ENCODE data around the gene KCNH1.

The KCNH1 gene

DNA sequence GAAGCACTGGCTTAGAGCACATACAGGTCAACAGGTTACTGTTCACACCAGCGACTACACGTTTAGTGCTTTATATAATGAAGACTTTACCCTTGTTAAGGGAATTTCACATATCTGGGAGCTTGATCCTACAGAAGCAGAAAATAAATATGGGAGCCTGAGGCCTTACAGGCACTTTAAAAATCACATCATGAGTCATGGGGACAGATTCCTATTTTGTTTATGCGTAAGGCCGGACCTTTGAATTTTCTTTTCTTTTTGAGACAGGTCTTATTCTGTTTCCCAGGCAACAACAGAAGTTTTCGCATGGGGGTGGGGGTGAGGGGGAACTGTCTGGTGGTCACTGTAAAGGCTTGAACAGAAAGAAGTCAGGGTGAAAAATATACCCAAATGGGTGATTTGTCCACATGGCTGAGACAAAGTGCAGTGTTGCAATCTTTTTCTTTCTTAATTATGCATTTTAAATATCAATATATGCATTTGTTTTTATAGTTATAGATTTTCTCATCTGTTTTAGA is 276.7 kb downstream of the KCNH1 start:
- DNase-seq (ENCODE audit: low read depth), result no peak

DNA sequence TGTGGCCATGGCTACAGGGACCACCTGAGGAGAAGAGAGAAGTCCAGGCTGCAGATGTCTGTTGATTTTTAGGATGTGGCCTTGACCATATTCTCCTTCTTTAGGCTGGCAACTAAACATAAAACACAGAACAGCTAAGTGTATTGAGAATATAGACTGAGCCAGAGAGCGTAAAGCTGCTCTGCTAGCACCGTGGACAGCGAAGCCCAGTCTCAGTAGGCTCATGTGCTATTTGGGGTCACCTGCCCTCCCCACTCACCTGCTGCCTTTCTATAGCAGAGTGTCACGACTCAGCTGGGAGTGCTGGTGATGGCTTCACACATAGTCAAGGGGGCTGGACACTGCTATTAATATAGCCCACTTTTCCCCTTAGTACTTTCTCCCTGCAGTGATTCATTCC is 278.5 kb downstream of the KCNH1 start:
- no peak for DNase-seq (ENCODE audit: low read depth)

DNA sequence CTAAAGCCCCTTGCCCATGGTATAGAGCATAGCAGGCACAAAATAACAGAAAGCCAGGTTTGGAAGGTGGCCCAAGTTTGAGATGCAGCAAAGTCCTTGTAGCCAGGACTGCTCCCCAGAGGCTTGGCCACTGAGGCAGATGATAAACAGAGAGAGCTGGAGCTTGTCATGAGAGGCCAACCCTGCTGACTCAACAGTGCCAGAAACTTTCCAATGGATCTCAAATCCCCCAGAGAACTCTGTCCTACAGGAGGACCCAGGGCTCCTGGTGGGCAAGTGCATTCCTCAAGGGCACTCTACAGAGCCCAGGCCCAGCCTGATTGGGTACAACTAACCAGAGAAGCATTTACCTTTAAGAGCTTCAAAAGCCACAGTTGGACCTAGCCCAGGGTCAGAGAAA is 280.7 kb downstream of the KCNH1 start:
- DNase-seq (ENCODE audit: low read depth), result no peak

DNA sequence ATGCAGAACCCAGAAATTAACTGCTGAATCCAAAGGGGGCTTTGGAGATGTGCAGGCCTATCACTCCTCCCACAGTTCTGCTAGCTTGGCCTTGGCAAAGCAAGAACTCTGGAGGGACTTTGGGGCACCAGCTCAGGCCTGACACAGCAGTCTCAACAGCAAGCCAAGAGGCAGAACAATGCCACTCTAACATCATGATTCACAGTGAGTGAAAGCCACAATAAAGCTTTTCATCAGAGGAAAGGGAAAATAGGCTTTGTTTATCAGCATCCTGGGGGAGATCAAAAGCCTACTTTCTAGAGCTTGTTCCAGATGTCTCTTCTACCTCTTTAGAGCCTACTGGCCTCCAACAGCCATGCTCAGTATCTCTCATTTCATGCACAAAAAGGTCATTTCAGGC is 283.4 kb downstream of the KCNH1 start:
- no peak for DNase-seq (ENCODE audit: low read depth)

DNA sequence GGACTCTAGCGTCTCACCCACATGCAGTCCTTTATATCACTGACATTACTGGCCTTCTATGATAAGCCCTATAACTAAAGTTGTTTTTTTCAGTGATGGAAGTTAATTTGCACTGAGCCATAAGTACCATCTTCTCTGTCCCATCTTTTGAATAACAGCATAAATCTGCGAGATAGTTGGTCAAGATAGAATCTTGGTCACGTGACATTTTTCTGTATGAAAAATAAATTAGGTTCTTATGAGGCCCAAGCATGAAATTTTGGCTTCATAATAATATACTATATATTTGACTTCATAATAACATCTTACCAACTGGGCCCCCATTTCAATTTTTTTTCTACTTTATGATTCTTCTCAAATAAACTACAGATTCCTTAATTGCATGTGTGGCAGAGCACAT is 285.5 kb downstream of the KCNH1 start:
- DNase-seq (ENCODE audit: low read depth), result no peak

DNA sequence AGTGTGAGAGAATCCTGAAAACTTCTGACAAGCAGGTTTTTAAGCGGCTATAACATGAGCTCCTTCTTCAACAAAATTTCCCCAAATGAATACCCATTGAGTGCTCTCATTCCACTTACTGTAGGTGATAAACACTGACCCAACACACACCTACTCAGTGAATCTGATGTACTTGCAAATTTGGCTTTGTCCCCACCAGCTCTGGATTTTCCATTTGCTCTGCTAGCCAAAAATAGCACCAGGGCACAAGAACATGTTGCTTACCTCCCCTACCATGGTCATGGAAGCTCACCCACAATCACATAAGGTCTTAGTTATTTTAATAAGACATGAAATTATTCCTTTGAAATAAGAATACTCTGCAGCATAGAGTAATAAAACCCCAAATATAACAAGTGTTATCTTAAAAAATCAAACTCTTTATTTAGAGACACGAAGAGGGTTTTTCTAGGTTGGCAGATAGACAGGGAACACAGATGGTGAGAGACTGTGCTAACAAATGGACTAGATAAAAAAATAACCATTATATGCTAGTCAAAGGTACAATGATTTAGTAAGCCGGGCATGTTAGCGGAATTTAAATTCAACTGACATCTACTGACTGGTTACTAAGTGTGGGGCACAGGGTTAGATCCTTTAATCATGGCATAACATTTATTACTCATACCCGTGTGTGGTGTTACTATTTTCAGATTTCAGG is 291.9 kb downstream of the KCNH1 start:
- DNase-seq (ENCODE audit: low read depth), result no peak

DNA sequence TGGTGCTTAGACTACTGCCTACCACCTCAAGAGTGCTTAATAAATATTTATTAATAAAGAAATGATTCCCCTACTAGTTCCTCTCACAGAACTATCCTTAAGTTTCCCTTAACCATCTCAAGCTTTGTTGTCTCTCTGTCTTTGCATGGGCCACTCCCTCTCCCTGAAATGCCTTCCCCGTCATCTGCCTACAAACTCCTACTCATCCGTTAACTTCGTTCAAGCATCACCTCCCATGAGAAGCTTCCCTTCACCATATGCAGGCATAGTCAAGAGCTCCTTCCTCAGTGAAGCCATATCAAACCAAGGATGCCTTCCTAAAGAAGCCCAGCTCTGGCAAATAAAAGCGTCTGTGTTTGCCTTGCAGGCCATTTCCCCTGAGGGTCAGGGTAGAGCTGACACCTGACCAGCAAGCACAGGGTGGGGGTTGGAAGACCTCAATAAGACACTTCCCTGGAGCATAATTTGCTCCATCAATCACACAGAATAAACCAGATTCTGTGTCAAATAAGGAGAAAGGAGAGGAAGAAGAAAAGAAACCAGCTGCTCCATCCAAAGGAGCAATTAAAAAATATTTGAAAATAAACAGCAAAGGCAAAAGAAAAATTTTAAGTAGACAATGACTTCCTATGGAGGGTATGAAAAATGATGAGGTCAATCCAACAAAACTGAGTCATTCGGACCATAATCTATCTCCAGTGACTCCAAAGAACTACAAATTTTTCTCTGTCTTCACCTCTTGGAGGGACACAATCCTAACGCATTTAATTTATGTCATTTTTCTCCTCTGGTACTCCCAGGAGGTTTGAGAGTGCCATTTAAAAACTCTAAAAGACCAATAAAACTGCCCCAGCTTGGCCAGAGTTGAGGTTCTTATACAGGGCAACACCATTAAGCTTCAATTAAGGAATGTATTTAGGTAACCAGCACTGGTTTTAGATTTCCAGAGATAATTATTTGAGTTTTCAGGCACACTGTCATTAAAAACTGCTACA is 303.6 kb downstream of the KCNH1 start:
- no peak for DNase-seq (ENCODE audit: low read depth)

DNA sequence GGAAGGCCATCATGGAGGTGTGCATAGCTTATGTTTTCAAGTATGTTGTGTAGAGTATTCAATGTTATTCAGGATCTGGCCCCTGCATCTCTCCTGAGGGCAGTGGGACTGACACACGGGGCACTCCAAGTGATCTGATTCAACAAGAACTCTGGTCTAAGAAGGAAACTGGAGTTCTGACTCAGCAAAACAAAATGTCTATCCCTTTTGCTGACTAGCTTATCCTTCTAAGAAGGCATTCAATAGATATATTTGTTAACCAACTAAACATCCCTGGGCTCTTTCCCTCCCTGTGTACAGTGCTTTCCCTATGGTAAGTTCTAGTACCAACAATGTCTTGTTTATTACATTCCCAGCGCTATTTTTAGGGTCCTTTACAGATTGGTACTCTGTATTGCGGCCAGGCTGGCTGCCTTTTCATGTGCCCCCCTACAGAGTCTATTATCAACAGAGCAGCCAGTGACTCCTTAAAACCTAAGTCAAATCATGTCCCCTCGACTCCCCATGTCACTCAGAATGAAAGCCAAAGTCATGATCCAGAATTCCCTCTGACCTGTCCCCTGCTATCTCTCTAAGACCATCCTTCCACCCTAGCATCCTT is 304.9 kb downstream of the KCNH1 start:
- DNase-seq (ENCODE audit: low read depth), result no peak

DNA sequence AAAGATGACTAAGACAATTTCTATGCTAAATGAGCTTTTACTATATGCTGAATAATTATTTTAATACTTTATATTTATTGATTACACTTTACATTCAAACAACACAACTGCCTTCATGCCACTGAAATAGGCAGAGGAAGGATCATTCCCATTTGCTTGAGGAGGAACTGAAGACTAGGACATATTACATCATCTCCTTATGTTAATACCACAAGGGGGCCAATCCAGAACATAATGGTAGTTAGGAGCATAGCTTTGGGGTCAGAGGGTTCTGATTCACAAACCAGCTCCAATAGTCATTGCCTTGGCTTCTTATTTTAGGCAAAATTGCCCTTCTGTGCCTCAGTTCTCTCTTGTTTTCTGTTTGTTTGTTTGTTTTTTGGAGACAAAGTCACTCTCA is 306.5 kb downstream of the KCNH1 start:
- DNase-seq (ENCODE audit: low read depth), result no peak

DNA sequence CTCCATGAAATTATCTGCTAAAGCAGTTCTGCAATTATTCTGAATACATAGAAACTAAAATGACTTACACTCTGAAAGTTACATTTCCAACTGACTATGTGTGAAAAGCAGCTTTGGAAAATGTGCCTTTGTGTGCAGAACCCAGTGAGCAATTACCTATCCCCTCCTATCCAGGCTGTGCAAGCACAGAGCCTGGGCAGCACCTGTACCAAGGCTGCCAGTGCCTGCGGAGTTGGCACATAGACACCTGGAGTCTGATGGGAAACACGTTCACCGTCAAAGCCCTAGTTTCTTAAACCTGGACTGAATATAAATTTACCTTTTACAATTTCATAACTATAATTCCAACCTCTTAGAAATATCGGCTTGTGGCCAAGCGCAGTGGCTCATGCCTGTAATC is 307.3 kb downstream of the KCNH1 start:
- no peak for DNase-seq (ENCODE audit: low read depth)

DNA sequence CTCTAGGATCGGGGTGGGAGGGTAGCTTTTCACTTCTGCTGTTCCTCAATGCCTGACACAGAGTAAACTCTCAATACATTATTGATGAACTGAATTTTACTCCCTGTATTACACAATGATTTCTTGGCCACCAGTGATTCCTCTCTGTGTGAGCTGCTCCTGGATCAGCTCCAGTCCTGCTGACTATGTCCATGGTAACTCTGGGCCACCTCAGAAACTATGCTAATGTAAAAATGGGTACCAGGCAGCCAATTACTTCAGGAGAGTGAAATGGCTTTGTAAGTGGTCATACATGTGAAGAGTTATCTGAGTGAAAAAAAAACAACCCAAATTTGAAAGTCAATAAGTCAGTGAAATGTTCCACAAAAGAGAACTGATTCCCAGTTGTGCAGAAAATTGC is 311.0 kb downstream of the KCNH1 start:
- DNase-seq (ENCODE audit: low read depth), result no peak

DNA sequence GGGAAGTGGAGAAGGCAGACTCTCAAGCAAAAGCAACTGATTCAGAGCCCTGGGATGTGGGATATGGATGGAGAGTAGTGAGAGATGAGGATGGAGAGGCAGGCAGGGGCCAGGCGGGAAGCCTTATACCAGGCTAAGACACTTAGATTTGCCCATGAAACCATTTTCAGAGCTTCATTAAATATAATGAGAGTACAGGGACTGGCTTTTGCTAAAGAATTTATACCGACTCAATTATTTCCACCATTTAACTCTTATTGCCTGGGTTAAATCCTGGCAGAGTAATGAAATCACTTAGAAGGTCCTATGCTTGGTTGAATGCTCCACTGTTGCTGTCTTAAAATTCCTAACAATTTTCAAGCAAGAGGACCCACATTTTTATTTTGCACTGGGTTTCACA is 311.7 kb downstream of the KCNH1 start:
- no peak for DNase-seq (ENCODE audit: low read depth)

DNA sequence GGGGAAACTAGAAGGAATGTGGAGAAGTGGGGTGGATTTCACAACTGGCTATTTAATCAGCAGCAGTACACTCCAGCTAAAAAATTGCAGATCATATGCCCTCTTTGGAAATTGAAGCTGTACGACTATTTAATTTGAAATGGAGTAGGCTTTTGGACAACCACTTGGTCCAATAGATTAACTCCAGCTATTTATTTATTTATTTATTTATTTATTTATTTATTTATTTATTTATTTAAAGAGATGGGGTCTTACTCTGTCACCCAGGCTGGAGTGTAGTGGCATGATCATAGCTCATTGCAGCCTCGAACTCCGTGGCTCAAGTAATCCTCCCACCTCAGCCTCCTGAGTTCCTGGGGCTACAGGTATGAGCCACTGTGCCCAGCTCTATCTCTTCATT is 312.3 kb downstream of the KCNH1 start:
- no peak for DNase-seq (ENCODE audit: low read depth)

DNA sequence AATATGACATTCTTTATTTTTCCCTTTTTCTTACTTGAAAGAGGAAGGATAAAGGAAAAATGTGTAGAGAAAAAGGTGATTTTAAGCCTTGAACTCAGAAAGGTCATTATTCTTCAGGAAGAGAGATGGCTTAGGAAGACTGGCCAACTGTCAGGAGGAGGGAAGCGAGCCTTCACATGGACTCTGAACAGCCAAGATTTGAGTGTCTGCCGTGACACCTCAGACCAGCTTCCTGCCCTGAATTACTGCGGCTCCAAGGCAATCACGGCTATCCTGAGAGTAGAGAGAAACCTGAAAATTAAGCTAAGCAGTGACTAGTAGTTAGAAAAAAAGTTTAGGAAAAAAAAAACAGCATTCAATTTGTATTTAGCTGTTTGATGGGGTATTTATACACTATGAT is 314.7 kb downstream of the KCNH1 start:
- no peak for DNase-seq (ENCODE audit: low read depth)

DNA sequence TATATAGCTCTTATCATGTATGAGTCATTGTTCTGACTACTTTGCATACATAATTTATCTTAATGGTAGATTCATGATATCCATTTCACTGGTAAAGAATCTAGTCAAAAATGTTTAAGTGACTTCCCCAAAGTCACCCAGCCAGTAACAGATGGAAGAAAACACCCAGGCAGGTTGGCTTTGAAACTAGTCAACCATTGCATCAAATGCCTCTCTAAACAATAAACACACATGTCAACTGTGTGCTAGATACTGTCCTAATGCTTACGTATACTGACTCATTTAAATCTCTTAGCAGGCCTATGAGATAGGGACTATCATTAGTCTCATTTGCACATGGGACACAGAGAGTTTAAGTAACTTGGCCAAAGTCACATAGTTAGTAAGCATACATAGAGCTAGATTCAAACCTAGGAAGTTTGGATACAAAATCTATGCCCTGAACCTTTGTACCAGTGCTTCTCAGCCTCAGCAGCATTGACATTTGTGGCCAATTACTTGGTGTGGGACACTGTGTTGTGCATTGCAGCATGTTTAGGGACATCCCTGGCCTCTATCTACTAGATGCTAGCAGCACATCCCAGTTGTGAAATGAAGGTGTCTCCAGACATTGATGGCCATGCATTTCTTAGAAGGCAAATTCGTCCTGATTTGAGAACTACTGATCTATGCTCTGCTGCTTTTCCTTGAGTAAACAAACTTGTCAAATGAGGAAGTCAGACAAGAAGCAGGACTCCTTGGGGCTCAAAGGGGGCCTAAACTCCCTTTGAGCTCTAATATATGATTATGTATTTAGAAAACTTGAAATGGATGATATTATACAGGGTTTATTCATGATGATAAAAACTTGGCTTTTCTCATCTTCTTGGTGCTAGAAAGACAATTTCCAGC is 316.3 kb downstream of the KCNH1 start:
- DNase-seq (ENCODE audit: low read depth), result no peak

DNA sequence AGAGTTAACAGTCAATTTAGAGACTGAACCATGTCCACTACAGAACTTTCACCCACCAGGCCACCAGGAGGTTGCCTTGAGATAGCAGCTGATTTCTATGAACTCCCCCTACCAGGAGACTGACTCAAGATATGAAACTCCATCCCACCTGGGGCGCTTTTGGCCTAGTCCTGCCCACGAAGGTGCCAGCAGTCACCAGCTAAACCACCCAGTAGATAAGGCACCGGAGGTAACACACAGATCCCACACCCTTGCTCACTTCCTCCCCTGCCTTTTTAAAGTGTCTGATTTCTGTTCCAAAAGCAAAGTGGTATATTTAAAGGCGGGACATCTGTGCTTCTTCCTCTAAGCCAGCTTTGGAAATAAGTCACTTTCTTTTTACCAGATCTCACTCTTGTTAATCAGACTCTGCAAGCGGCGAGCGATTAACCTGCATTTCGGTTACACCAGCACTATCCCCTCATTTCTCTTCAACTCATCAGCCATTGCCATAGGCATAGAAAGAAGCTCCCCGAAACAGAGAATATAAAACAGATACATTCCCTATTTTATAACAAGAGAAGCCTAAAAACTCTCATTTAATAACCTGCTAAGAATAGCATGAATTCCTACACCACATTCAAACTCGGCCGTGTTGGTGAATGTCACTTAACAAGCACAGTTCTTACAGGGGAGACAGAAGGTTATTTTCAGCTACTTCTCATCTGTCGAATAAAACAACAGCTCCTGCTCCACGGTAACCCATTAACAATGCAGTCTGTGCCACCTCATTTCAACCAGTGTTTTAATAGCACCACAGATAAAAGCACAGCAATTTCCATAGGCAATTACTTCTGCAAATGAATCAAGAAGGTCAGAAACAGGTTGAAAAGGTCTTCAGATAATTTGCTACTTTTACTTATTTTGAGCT is 318.1 kb downstream of the KCNH1 start:
- no peak for DNase-seq (ENCODE audit: low read depth)

DNA sequence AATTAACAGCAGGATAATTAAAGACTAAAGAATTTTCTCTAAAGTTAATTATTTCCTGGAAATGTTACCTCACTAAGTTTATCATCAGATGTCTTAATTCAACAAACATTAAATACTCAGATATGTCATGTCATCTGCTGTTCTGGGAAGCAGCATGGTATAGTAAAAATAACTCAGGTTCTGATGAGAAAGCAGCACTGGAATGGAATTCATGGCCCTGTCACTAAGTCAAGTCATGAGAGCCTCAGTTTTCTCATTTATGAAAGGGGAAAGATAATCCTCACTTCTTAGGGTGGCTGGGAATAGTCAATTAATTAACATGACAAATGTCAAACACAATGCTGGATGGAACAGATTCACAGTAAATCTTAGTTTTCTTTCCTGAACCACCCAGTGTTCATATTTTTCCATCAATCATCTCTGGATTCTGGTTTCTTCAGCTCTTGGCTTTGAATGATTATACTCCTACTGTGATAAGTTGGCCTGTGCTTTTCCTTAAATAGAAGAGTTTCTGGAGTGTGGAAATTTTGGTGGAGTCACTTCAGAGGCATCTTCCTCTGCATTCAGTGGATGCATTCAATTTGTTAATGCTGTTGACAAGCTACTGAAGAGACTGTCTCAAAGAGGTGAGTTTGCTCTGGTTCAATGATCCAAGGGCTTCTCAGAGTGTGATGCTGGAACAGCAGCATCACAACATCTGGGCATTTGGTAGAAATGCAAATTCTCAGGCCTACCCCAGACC is 319.4 kb downstream of the KCNH1 start:
- DNase-seq (ENCODE audit: low read depth), result no peak

DNA sequence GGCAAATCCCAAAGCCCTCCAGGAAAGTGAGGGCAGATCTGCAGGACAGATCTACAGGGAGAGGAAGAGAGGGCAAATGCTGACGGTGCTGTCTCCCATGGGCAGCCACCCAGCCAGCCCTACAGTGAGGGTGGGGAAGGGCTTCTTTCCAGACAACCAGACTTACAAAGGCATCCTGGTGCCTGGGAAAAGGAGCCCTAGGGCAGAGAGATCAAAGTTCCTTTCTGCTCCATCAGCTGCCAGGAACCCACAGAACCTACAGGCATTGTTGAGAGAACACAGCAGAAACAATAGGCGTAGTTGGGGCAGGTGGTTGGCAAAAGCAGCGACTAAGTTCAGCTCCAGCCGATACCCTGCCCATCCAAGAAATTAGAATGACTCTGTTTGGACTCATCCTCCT is 332.4 kb downstream of the KCNH1 start:
- no peak for DNase-seq (ENCODE audit: low read depth)

DNA sequence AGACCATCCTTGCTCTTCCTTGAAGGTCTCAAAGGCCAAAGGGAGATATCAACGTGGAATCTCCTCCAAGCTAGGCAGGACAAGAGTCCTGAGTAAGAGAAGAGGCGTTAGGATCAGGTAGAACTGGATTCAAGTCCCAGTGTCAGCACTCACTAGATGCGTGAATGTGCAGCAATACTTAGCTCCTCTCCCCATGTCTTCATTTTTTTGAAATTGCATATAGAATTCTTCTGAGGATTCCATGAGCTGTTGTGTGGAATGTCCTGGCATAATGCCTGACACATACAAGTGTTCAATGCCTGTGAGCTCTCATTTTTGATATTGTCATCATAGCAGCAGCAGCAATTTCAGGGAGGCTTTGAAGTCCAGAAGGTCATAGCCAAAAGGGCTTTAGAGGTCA is 333.2 kb downstream of the KCNH1 start:
- no peak for DNase-seq (ENCODE audit: low read depth)

DNA sequence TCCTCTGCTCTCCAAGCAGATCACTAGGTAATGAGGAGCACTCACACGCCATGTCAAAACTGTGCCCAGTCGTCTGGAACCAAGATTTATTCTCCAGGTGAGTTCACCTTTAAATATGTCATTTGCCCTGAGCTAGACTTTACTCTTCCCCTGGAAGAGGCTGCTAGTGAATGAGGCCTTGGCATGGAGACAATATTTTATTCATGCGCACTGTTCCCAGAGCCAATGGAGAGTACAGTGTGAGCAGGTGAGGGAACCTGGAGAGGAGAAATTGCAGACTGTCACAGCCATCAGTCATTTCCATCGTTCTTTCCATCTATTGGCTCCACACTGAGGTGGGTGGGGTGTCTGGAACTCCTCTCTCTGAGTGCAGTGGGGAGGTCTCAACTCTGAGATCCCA is 333.6 kb downstream of the KCNH1 start:
- DNase-seq (ENCODE audit: low read depth), result no peak

Data from stimulated activated CD4-positive, alpha-beta T cell treated with anti-CD3 and anti-CD28 coated beads, Interleukin-2, amount 100 ng/mL, for 4 hours (primary cell).